Astrocyte (in vitro differentiated cells and primary cell): ENCODE data around the gene ZNF544.

Experiments
- CTCF ChIP-seq: IDR thresholded peaks from 2 replicates; pipeline ENCODE4 v1.5.1; 2011; ENCODE audit warnings: low read depth, mild to moderate bottlenecking, inconsistent platforms, low read length, moderate library complexity; ENCODE audit not compliant: insufficient read depth
- EZH2 ChIP-seq: IDR thresholded peaks from 2 replicates; pipeline ENCODE4 v1.6.1; 2012; ENCODE audit warnings: mild to moderate bottlenecking, low read length, inconsistent platforms; ENCODE audit not compliant: insufficient read depth

GRCh38 chr19:58311345-58311865 is 82.7 kb downstream of the ZNF544 start:
- TF ChIP-seq CTCF (no peak), EZH2 (no peak)
